Memory B cell (primary cell): ENCODE measurements around the gene COL4A2.
"Not testable (repeated sequence)": the region's sequence is repeated elsewhere in the genome, so short reads cannot be mapped to it uniquely, and the experiment has no call there.

ENCODE experiments used
- ATAC-seq: fragments of 150-1000 bp; cut with Tn5 transposase; 2 replicates; pipeline ENCODE4 v1.10.0; 2021; ENCODE audit warnings: low read depth, mild to moderate bottlenecking, moderate library complexity
- DNase-seq, 2 donors: peaks; one replicate each; pipeline ENCODE4 v3.0.0; 2022; ENCODE audit warnings: low spot score in 2 of 2
- H3K27ac Mint-ChIP-seq: one replicate; pipeline ENCODE4 v1.8.0; 2022; ENCODE audit warnings: mild to moderate bottlenecking, moderate library complexity, mixed read lengths
- H3K27me3 Mint-ChIP-seq: one replicate; pipeline ENCODE4 v1.8.0; 2022; ENCODE audit warnings: mixed read lengths
- H3K36me3 Mint-ChIP-seq: one replicate; pipeline ENCODE4 v1.8.0; 2022; ENCODE audit warnings: mild to moderate bottlenecking, mixed read lengths
- H3K4me1 Mint-ChIP-seq: one replicate; pipeline ENCODE4 v1.8.0; 2022; ENCODE audit warnings: mixed read lengths
- H3K4me3 Mint-ChIP-seq: one replicate; pipeline ENCODE4 v1.8.0; 2022; ENCODE audit warnings: mild to moderate bottlenecking, moderate library complexity, mixed read lengths
- H3K9me3 Mint-ChIP-seq: one replicate; pipeline ENCODE4 v1.8.0; 2022; ENCODE audit warnings: mixed read lengths

COL4A2 gene

GRCh38 chr13:110490009-110490770 lies 183.1 kb downstream of the COL4A2 start:
- Mint-ChIP-seq H3K27ac (no peak overlapping the region), H3K9me3 (no peaks in the 10 kb centered on the region), H3K4me3 (no peak overlapping the region), H3K27me3 (no peaks in the 10 kb centered on the region), H3K4me1 (no peaks in the 10 kb centered on the region), H3K36me3 (no peaks in the 10 kb centered on the region)
- ATAC-seq (no peak), DNase-seq (no peak)

- no peak overlapping the region for H3K4me3 Mint-ChIP-seq
- H3K36me3 Mint-ChIP-seq: no peaks in the 10 kb centered on the region
- no peak for DNase-seq
- H3K27me3 Mint-ChIP-seq: no peaks in the 10 kb centered on the region
- no peaks in the 10 kb centered on the region for H3K4me1 Mint-ChIP-seq
- H3K27ac Mint-ChIP-seq: no peak overlapping the region
- H3K9me3 Mint-ChIP-seq: no peaks in the 10 kb centered on the region
- no peak for ATAC-seq
These were observed 185.0 kb downstream of the COL4A2 start for GRCh38 chr13:110491869-110492678.

GRCh38 chr13:110492679-110493593 lies 185.9 kb downstream of the COL4A2 start:
- Mint-ChIP-seq H3K4me1 (no peaks in the 10 kb centered on the region), H3K9me3 (no peaks in the 10 kb centered on the region)

GRCh38 chr13:110493613-110494012 lies 186.5 kb downstream of the COL4A2 start:
- ATAC-seq: no peak
- Mint-ChIP-seq H3K4me1 (no peaks in the 10 kb centered on the region), H3K36me3 (no peaks in the 10 kb centered on the region), H3K27ac (no peak overlapping the region), H3K27me3 (no peaks in the 10 kb centered on the region), H3K4me3 (no peak overlapping the region), H3K9me3 (no peaks in the 10 kb centered on the region)
- DNase-seq: no peak

More at GRCh38 chr13:110492679-110493593, 185.9 kb downstream of the COL4A2 start:
- Mint-ChIP-seq H3K27ac (no peak overlapping the region), H3K36me3 (no peaks in the 10 kb centered on the region), H3K4me3 (no peak overlapping the region), H3K27me3 (no peaks in the 10 kb centered on the region)
- ATAC-seq: no peak
- DNase-seq: no peak

- H3K27ac Mint-ChIP-seq: no peak overlapping the region
- H3K36me3 Mint-ChIP-seq: no peaks in the 10 kb centered on the region
- ATAC-seq (no peak), DNase-seq (no peak)
- H3K4me1 Mint-ChIP-seq: no peaks in the 10 kb centered on the region
- H3K4me3 Mint-ChIP-seq: no peak overlapping the region
- no peaks in the 10 kb centered on the region for H3K27me3 Mint-ChIP-seq
- H3K9me3 Mint-ChIP-seq: no peaks in the 10 kb centered on the region
These were observed 188.3 kb downstream of the COL4A2 start for GRCh38 chr13:110495376-110495775.

- H3K27me3 Mint-ChIP-seq: peaks cover 3% of the 10 kb centered on the region
- H3K4me3 Mint-ChIP-seq: no peak overlapping the region
- DNase-seq: no peak
- no peaks in the 10 kb centered on the region for H3K9me3 Mint-ChIP-seq
- no peak for ATAC-seq
- H3K4me1 Mint-ChIP-seq: no peaks in the 10 kb centered on the region
- no peak overlapping the region for H3K27ac Mint-ChIP-seq
- H3K36me3 Mint-ChIP-seq: no peaks in the 10 kb centered on the region
These were observed 188.8 kb downstream of the COL4A2 start for GRCh38 chr13:110495881-110496280.

GRCh38 chr13:110496281-110496680 lies 189.2 kb downstream of the COL4A2 start:
- H3K4me1 Mint-ChIP-seq: no peaks in the 10 kb centered on the region
- ATAC-seq (no peak), DNase-seq (no peak)
- H3K4me3 Mint-ChIP-seq: no peak overlapping the region
- H3K9me3 Mint-ChIP-seq: no peaks in the 10 kb centered on the region
- H3K36me3 Mint-ChIP-seq: no peaks in the 10 kb centered on the region
- H3K27me3 Mint-ChIP-seq: peaks cover 4% of the 10 kb centered on the region
- no peak overlapping the region for H3K27ac Mint-ChIP-seq

GRCh38 chr13:110497003-110497402 lies 189.9 kb downstream of the COL4A2 start:
- Mint-ChIP-seq H3K27ac (no peak overlapping the region), H3K4me1 (no peaks in the 10 kb centered on the region), H3K36me3 (no peaks in the 10 kb centered on the region), H3K27me3 (peaks cover 4% of the 10 kb centered on the region), H3K9me3 (no peaks in the 10 kb centered on the region), H3K4me3 (no peak overlapping the region)
- DNase-seq: no peak
- no peak for ATAC-seq

- H3K9me3 Mint-ChIP-seq, H3K27me3 Mint-ChIP-seq, DNase-seq, H3K4me3 Mint-ChIP-seq, H3K27ac Mint-ChIP-seq, H3K4me1 Mint-ChIP-seq, H3K36me3 Mint-ChIP-seq, ATAC-seq: not testable (repeated sequence)
These were observed 190.8 kb downstream of the COL4A2 start for GRCh38 chr13:110497896-110498295.

- H3K27me3 Mint-ChIP-seq: peaks cover 6% of the 10 kb centered on the region
- no peaks in the 10 kb centered on the region for H3K9me3 Mint-ChIP-seq
- ATAC-seq (no peak), DNase-seq (no peak)
- H3K4me3 Mint-ChIP-seq: no peak overlapping the region
- H3K36me3 Mint-ChIP-seq: no peaks in the 10 kb centered on the region
- H3K27ac Mint-ChIP-seq: no peak overlapping the region
- H3K4me1 Mint-ChIP-seq: no peaks in the 10 kb centered on the region
These were observed 191.2 kb downstream of the COL4A2 start for GRCh38 chr13:110498327-110498726.

GRCh38 chr13:110498765-110499164 lies 191.7 kb downstream of the COL4A2 start:
- Mint-ChIP-seq H3K9me3 (no peaks in the 10 kb centered on the region), H3K36me3 (no peaks in the 10 kb centered on the region), H3K27me3 (peaks cover 6% of the 10 kb centered on the region), H3K4me3 (no peak overlapping the region), H3K27ac (no peak overlapping the region), H3K4me1 (no peaks in the 10 kb centered on the region)
- ATAC-seq (no peak), DNase-seq (no peak)

GRCh38 chr13:110499621-110500281 lies 192.7 kb downstream of the COL4A2 start:
- Mint-ChIP-seq H3K27ac (no peak overlapping the region), H3K4me3 (no peak overlapping the region), H3K27me3 (peaks cover 6% of the 10 kb centered on the region), H3K9me3 (no peaks in the 10 kb centered on the region), H3K4me1 (no peaks in the 10 kb centered on the region), H3K36me3 (no peaks in the 10 kb centered on the region)
- DNase-seq: no peak
- no peak for ATAC-seq

GRCh38 chr13:110500341-110500740 lies 193.3 kb downstream of the COL4A2 start:
- no peak for ATAC-seq
- Mint-ChIP-seq H3K27me3 (peaks cover 6% of the 10 kb centered on the region), H3K9me3 (no peaks in the 10 kb centered on the region), H3K4me3 (no peak overlapping the region), H3K27ac (no peak overlapping the region), H3K4me1 (no peaks in the 10 kb centered on the region), H3K36me3 (no peaks in the 10 kb centered on the region)
- no peak for DNase-seq
